Measurements from ENCODE around the gene JOSD2.

Gene JOSD2

DNA sequence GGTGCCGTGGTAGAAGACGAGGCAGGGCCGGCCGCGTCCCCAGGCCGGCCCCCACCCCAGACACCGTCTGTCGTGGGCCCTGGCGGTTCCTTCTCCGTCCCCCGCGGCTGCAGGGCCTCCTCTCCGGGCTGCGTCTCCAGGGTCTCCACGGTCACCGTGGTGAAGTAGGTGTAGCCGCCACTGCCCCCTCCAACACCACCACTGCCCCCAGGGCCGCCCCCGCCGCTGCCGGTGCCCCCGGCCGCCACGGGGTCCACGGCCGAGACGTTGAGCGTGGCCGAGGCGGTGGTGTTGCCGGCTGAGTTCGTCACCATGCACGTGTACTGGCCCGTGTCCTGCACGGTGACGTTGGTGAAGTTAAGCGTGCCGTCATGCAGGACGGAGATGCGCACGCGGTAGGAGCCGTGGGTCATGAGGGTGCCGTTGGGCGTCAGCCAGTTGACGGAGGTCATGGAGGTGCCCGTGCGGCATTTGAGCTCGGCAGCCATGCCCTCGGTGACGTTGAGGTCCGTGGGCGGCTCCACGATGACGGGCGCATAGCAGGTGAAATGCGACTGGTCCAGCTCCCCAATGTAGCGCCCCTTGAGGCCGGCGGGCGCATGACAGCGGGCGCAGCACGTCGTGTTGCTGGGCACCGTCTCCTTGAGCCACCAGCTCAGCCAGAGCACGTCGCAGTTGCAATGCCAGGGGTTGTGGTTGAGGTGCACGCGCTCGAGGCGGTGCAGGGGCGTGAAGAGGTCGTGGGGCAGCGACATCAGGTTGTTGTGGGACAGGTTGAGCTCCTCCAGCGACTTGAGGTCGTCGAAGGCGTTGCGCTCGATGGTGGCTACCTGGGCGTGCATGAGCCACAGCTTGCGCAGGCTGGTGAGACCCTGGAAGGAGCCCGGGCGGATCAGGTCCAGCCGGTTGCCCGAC is 7.4 kb upstream of the JOSD2 start:
- no peak for DNase-seq (ENCODE audit: extremely low read depth, insufficient read length)
- Histone ChIP-seq H3K36me3 (ENCODE audit: control insufficient read depth, insufficient read depth, low read length) (no peaks in the 10 kb centered on the region), H3K27me3 (replicated peaks; ENCODE audit: control insufficient read depth, insufficient read depth, low read length) (no peaks in the 10 kb centered on the region), H3K4me3 (replicated peaks; ENCODE audit: low read depth, low read length) (no peak overlapping the region)
- no peak for TF ChIP-seq CTCF (IDR thresholded peaks at IDR 0.05; ENCODE audit: insufficient read depth, low read length, poor library complexity, severe bottlenecking)

- H3K36me3 ChIP-seq (ENCODE audit: control insufficient read depth, insufficient read depth, low read length), result no peaks in the 10 kb centered on the region
- H3K4me3 ChIP-seq (replicated peaks; ENCODE audit: low read depth, low read length), result no peak overlapping the region
- DNase-seq (ENCODE audit: extremely low read depth, insufficient read length), result no peak
- H3K27me3 ChIP-seq (replicated peaks; ENCODE audit: control insufficient read depth, insufficient read depth, low read length), result no peaks in the 10 kb centered on the region
- TF ChIP-seq CTCF (IDR thresholded peaks at IDR 0.05; ENCODE audit: insufficient read depth, low read length, poor library complexity, severe bottlenecking), result no peak
Measured at GRCh38 chr19:50517704-50518075, 6.7 kb upstream of the JOSD2 start.

GRCh38 chr19:50516964-50517703 is 6.1 kb upstream of the JOSD2 start:
- no peak for TF ChIP-seq CTCF (IDR thresholded peaks at IDR 0.05; ENCODE audit: insufficient read depth, low read length, poor library complexity, severe bottlenecking)
- Histone ChIP-seq H3K4me3 (replicated peaks; ENCODE audit: low read depth, low read length) (no peak overlapping the region), H3K27me3 (replicated peaks; ENCODE audit: control insufficient read depth, insufficient read depth, low read length) (no peaks in the 10 kb centered on the region), H3K36me3 (ENCODE audit: control insufficient read depth, insufficient read depth, low read length) (no peaks in the 10 kb centered on the region)
- DNase-seq (ENCODE audit: extremely low read depth, insufficient read length), result no peak

DNA sequence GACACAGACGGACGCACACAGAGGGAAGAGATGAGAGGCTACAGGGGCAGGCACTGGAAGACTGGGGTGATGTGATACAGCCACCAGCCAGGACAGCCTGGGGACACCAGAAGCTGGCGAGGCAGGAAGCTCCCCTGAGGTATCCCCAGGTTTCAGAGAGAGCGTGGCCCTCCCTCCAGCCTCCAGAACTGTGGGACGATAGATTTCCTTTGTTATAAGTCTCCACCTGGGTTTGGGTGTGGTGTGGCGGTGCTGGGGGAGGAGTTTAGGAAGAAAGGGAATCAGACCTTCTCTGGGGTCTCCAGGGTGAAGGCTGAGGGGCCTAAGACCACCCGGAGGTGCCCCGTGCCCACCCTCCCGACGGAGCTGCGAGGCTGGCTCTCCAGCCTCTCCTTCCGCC is 5.5 kb upstream of the JOSD2 start:
- Histone ChIP-seq H3K36me3 (ENCODE audit: control insufficient read depth, insufficient read depth, low read length) (no peaks in the 10 kb centered on the region), H3K4me3 (replicated peaks; ENCODE audit: low read depth, low read length) (no peak overlapping the region), H3K27me3 (replicated peaks; ENCODE audit: control insufficient read depth, insufficient read depth, low read length) (no peaks in the 10 kb centered on the region)
- no peak for TF ChIP-seq CTCF (IDR thresholded peaks at IDR 0.05; ENCODE audit: insufficient read depth, low read length, poor library complexity, severe bottlenecking)
- no peak for DNase-seq (ENCODE audit: extremely low read depth, insufficient read length)

DNA sequence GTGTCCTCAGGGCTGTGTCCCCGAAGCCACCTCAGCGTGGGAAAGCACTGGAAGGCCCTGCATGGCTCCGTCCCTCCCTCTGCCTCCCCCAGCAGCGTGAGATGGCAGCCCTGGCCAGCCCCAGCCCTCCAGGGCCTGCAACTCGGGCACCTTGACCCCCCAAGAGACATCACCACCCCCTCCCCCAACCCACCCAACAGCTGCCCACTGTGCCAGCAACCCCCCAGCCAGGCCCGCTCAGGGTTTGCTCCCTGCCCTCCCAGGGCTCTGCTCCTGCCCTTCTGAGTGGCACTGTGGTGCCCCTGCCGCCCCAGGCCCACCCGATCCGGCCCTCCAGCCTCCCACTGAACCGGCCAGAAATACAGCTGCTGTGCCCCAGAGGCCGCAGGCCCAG is 4.2 kb upstream of the JOSD2 start:
- Histone ChIP-seq H3K27me3 (replicated peaks; ENCODE audit: control insufficient read depth, insufficient read depth, low read length) (no peaks in the 10 kb centered on the region), H3K36me3 (ENCODE audit: control insufficient read depth, insufficient read depth, low read length) (no peaks in the 10 kb centered on the region), H3K4me3 (replicated peaks; ENCODE audit: low read depth, low read length) (no peak overlapping the region)
- no peak for DNase-seq (ENCODE audit: extremely low read depth, insufficient read length)
- no peak for TF ChIP-seq CTCF (IDR thresholded peaks at IDR 0.05; ENCODE audit: insufficient read depth, low read length, poor library complexity, severe bottlenecking)

All from GM06990 (cell line).